C4-2B (cell line): Measurements from ENCODE around the gene KAT6B.
"Not testable (repeated sequence)": the region's sequence is repeated elsewhere in the genome, so short reads cannot be mapped to it uniquely, and the experiment has no call there.

Experiments
- H3K27ac ChIP-seq: fragments of 450-650 bp; 2 replicates; pipeline ENCODE4 v1.5.1; 2017
- ZFX ChIP-seq: fragments of 450-650 bp; IDR thresholded peaks from 2 replicates; pipeline ENCODE4 v1.6.1; 2017
- TF ChIP-seq, protein P1 (sequence below): fragments of 450-650 bp; conservative IDR thresholded peaks from 2 replicates; pipeline ENCODE4 v1.5.1; 2017; ENCODE audit warnings: mild to moderate bottlenecking

Gene KAT6B

DNA sequence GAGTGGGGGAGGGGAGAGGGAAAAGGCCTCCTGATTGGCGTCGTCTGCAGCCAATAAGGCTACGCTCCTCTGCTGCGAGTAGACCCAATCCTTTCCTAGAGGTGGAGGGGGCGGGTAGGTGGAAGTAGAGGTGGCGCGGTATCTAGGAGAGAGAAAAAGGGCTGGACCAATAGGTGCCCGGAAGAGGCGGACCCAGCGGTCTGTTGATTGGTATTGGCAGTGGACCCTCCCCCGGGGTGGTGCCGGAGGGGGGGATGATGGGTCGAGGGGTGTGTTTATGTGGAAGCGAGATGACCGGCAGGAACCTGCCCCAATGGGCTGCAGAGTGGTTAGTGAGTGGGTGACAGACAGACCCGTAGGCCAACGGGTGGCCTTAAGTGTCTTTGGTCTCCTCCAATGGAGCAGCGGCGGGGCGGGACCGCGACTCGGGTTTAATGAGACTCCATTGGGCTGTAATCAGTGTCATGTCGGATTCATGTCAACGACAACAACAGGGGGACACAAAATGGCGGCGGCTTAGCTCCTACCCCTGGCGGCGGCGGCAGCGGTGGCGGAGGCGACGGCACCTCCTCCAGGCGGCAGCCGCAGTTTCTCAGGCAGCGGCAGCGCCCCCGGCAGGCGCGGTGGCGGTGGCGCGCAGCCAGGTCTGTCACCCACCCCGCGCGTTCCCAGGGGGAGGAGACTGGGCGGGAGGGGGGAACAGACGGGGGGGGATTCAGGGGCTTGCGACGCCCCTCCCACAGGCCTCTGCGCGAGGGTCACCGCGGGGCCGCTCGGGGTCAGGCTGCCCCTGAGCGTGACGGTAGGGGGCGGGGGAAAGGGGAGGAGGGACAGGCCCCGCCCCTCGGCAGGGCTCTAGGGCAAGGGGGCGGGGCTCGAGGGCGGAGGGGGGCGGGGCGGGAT lies at the start of gene KAT6B:
TSS of gene KAT6B (plus strand) at position 459 of the 903 bp plus-strand sequence. CDS start 16,258 bp downstream, outside the sequence.
- peak within 1 kb of the TSS; percentile 85 for H3K27ac ChIP-seq
- TF ChIP-seq, protein P1, sequence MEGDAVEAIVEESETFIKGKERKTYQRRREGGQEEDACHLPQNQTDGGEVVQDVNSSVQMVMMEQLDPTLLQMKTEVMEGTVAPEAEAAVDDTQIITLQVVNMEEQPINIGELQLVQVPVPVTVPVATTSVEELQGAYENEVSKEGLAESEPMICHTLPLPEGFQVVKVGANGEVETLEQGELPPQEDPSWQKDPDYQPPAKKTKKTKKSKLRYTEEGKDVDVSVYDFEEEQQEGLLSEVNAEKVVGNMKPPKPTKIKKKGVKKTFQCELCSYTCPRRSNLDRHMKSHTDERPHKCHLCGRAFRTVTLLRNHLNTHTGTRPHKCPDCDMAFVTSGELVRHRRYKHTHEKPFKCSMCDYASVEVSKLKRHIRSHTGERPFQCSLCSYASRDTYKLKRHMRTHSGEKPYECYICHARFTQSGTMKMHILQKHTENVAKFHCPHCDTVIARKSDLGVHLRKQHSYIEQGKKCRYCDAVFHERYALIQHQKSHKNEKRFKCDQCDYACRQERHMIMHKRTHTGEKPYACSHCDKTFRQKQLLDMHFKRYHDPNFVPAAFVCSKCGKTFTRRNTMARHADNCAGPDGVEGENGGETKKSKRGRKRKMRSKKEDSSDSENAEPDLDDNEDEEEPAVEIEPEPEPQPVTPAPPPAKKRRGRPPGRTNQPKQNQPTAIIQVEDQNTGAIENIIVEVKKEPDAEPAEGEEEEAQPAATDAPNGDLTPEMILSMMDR = no peak; the same call in 1 of the 2 replicates
- TF ChIP-seq ZFX = no peak

DNA sequence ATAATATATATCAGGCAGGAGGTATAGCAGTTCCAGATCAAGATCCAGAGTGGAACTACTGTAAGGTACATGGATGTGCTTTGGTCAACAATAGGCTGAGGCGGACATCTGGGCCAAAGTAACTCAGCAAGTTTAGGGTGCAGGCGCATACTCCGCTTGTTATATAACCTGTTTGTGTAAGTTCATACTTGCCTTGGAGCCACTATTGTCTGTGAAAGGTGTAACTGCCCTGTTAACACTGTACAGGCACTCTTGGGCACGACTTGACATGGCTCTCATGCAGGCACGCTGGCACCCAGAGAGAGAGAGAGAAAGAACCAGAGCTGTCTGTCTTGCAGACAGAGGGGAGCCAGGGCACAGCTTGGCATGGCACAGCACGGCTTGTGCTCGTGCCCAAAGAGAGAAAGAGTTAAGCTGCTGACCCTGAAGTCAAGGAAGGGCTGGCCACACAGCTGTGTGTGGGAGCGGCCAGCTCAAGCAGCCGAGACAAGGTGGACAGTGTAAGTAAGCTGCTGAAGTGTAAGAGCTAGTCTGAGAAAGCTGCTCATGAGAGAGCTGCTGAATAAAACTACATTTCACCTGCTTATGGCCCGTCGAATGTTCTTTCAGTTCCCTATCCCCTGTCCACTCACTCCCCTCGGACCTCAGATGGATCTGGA lies 47.8 kb upstream of the KAT6B start:
- TF ChIP-seq, protein P1 = no peak
- no peak for TF ChIP-seq ZFX

DNA sequence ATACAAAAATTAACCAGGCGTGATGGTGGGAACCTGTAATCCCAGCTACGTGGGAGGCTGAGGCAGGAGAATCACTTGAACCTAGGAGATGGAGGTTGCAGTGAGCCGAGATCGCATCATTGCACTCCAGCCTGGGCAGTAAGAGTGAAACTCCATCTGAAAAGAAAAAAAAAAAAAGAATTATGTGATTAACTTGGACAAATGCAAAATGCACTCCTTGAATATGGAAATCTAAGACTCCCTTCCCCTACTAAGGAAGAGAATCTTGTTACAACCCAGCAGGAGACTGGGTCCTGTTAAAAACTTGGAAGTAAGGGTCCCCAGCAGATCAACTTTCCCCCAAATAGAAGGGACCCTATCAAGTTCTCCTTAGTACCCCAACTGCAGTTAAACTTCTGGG lies 44.5 kb upstream of the KAT6B start:
- H3K27ac ChIP-seq = not testable (repeated sequence)

More for the DNA sequence above, 47.8 kb upstream of the KAT6B start:
- no peak overlapping the region for H3K27ac ChIP-seq

DNA sequence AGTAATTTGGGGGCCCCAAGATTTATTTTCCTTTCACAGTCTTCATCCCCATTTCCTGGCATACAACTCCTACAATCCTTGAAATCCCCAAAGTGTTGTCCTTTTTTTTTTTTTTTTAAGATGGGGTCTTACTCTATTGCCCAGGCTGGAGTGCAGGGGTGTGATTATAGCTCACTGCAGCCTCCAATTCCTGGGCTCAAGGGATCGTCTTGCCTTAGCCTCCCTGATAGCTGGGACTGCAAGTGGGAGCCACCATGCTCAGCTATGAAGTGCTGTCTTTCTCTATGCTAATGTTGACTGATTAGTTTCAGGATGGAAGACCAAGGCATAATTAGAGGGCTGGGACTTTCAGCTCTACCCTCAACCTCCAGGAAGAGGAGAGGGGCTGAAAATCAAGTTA lies 41.9 kb upstream of the KAT6B start:
- TF ChIP-seq, protein P1 = no peak
- TF ChIP-seq ZFX = no peak
- no peak overlapping the region for H3K27ac ChIP-seq

DNA sequence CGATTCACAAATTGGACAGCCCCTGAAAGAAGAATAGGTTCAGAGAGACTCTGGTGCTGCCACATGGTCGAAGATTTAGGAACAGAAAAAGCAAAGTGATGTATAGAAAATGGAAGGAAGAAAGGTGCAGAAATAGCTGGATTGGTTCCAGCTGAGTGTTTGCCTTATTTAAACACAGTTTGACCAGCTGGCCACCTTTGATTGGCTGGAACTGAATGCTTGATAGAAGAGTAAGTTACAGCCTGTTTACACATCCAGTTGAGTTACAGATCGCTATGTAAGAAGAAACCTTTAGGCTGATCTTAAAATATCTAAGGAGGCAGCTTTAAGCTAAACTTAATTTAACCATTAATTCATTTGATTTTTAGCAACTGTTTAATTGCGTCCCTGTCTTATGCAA lies 40.3 kb upstream of the KAT6B start:
- TF ChIP-seq, protein P1 = no peak
- no peak for TF ChIP-seq ZFX

DNA sequence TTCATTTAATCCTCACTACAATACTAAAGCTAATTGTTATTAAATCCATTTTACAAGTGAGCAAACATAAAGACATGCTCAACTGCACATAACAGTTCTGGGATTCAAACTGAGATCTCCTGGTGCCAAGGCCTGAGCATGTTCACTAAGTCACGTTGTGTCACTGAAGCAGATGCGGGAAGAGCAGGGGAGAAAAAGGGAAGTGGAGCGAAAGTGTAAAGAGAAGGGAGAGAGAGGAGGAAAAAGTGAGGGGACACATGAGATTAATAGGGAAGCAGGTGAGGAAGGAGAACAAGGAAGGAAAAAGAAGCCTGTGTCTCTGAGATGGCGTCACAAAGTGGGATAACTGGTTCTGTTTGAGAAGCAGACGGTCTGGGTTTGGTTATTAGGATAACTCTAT lies 38.9 kb upstream of the KAT6B start:
- no peak for TF ChIP-seq ZFX
- TF ChIP-seq, protein P1 = no peak

More for the DNA sequence above, 40.3 kb upstream of the KAT6B start:
- peak overlapping the region; percentile 52; the same call in 1 of the 2 replicates for H3K27ac ChIP-seq

DNA sequence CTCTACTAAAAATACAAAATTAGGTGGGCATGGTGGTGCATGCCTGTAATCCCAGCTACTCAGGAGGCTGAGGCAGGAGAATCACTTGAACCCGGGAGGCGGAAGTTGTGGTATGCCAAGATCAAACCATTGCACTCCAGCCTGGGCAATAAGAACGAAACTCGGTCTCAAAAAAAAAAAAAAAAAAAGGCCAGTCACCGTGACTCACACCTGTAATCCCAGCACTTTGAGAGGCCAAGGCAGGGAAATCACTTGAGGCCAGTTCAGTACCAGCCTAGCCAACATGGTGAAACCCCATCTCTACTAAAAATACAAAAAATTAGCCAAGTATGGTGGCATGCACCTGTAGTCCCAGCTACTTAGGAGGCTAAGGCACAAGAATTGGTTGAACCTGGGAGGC lies 34.4 kb upstream of the KAT6B start:
- not testable (repeated sequence) for H3K27ac ChIP-seq

More for the DNA sequence above, 38.9 kb upstream of the KAT6B start:
- H3K27ac ChIP-seq = peak overlapping the region; percentile 52

DNA sequence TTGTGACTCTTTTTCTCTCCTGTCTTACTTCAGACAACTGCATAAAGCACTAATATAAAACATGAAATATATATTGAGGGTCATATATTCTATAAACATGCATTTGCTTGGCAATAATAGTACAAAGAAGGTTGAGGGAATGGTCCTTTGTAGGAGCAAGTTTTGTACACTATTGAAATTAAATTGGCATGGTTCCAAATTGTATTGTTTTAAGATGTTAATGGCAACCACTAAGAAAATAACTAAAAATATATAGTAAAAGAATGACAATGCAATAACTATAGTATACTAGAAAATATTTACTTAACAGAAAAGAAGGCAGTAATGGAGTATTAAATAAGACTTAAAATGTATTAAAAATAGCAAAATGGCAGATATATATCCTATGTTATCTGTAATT lies 33.7 kb upstream of the KAT6B start:
- H3K27ac ChIP-seq = no peak overlapping the region
- no peak for TF ChIP-seq ZFX
- TF ChIP-seq, protein P1 = no peak

DNA sequence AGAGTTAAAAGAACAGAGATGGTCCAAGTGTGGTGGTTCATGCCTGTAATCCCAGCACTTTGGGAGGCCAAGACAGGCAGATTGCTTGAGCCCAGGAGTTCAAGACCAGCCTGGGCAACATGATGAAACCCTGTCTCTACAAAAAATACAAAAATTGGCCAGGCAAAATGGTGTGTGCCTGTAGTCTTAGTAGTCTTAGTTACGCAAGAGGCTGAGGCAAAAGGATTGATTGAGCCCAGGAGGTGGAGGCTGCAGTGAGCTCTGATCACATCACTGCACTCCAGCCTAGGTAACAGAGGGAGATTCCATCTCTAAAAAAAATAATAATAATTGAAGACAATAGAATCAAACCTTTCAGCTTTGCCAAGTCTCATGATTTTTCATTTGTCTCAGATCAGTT lies 33.2 kb upstream of the KAT6B start:
- not testable (repeated sequence) for H3K27ac ChIP-seq
